Left lung (tissue), 10 donors: ENCODE data around the gene IGSF21. TPM values are rescaled to one million over a fixed set of nuclear protein-coding genes. Genes with fewer than 3 reads are reported as not detected.

Experiments used
- ATAC-seq: fragments of 200-7000 bp; cut with Tn5 transposase; one replicate; pipeline ENCODE4 v1.9.1; 2020; ENCODE audit warnings: moderate library complexity
- DNase-seq, 4 donors: peaks; one replicate each; pipeline ENCODE4 v3.0.0-alpha.2; 2013 to 2020
- H3K27ac ChIP-seq, 2 donors: fragments of 200-600 bp; sonication (generic) in 1 of 2; one replicate each; pipeline versions ENCODE4 v1.5.0 to v1.8.0; 2020 to 2021
- H3K27me3 ChIP-seq, 2 donors: fragments of 200-600 bp; sonication (generic) in 1 of 2; one replicate each; pipeline versions ENCODE4 v1.5.0 to v1.8.0; 2020 to 2021
- H3K36me3 ChIP-seq, 2 donors: fragments of 200-600 bp; sonication (generic) in 1 of 2; one replicate each; pipeline versions ENCODE4 v1.5.0 to v1.8.0; 2020 to 2021
- H3K4me1 ChIP-seq, 2 donors: fragments of 200-600 bp; one replicate each; pipeline ENCODE4 v1.8.0; 2021
- H3K4me3 ChIP-seq, 2 donors: fragments of 200-600 bp; sonication (generic) in 1 of 2; one replicate each; pipeline versions ENCODE4 v1.5.0 to v1.8.0; 2020 to 2021; ENCODE audit warnings: mild to moderate bottlenecking in 1 of 2
- H3K9me3 ChIP-seq, 2 donors: fragments of 200-600 bp; sonication (generic) in 1 of 2; one replicate each; pipeline versions ENCODE4 v1.5.0 to v1.8.0; 2020 to 2021
- CTCF ChIP-seq, 2 donors: fragments of 200-600 bp; sonication (generic) in 1 of 2; IDR thresholded peaks; one replicate each; pipeline versions ENCODE4 v1.5.0 to v1.8.0; 2021; ENCODE audit warnings: antibody characterized with exemption in 2 of 2
- intact Hi-C, 2 donors: fragments of 100-400 bp; cut with DNase I; formaldehyde crosslinking; loops; one replicate each; pipeline versions ENCODE4 v1.11.2 to v1.14.2; 2022
- polyA plus RNA-seq, 6 donors: library from polyadenylated mRNA; unstranded; fragments of 120-200 nt; gene quantifications; one replicate each; pipeline ENCODE4 v1.2.1, GENCODE V29; 2013; ENCODE audit not compliant: insufficient read length in 6 of 6
- total RNA-seq, 2 donors: library from RNA; stranded (reverse); fragmentation: NEBNext Ultra II Directional; extraction: Animal tissue kit (Norgen Biotek cat#: 25700); gene quantifications; one replicate each; pipeline ENCODE4 v1.2.1, GENCODE V29; 2021
- donor health status: DM: no; HTN: yes; CAD: no.
- donor health status: DM: no; HTN: no; CAD: no.

IGSF21 gene
- total and polyA plus RNA-seq, 8 donors = 0.14 to 1.2 (median 0.25) TPM; not detected in 2

GRCh38 chr1:18234790-18235242, 127.2 kb downstream of the IGSF21 start:
- peaks cover 0 to 20% of the 10 kb centered on the region in 2 donors for H3K9me3 ChIP-seq
- ATAC-seq (peak; percentile 64), DNase-seq (no peak)
- no peak overlapping the region for H3K27ac ChIP-seq
- H3K4me1 ChIP-seq = no peaks in the 10 kb centered on the region
- intact Hi-C loops = no loop called here
- peaks cover 0 to 42% of the 10 kb centered on the region in 2 donors for H3K27me3 ChIP-seq
- no peak overlapping the region for H3K4me3 ChIP-seq
- H3K36me3 ChIP-seq = no peaks in the 10 kb centered on the region
- peak; percentile 29 to 57 for TF ChIP-seq CTCF (IDR thresholded peaks at IDR 0.05)

GRCh38 chr1:18237371-18237770, 129.8 kb downstream of the IGSF21 start:
- Histone ChIP-seq H3K36me3 (no peaks in the 10 kb centered on the region), H3K4me3 (no peak overlapping the region), H3K4me1 (no peaks in the 10 kb centered on the region), H3K27ac (no peak overlapping the region), H3K27me3 (peaks cover 0 to 33% of the 10 kb centered on the region in 2 donors), H3K9me3 (peaks cover 0 to 5% of the 10 kb centered on the region in 2 donors)
- no peak for DNase-seq
- intact Hi-C loops = no loop called here
- TF ChIP-seq CTCF (IDR thresholded peaks at IDR 0.05) = no peak
- no peak for ATAC-seq

- ATAC-seq = no peak
Measured at GRCh38 chr1:18238190-18238589, 130.6 kb downstream of the IGSF21 start.

GRCh38 chr1:18239671-18240070, 132.1 kb downstream of the IGSF21 start:
- intact Hi-C loops = no loop called here
- Histone ChIP-seq H3K36me3 (no peaks in the 10 kb centered on the region), H3K4me1 (no peaks in the 10 kb centered on the region), H3K27me3 (peaks cover 0 to 50% of the 10 kb centered on the region in 2 donors), H3K9me3 (no peaks in the 10 kb centered on the region), H3K4me3 (no peak overlapping the region), H3K27ac (no peak overlapping the region)
- no peak for TF ChIP-seq CTCF (IDR thresholded peaks at IDR 0.05)
- no peak for ATAC-seq
- DNase-seq = no peak

More at GRCh38 chr1:18238190-18238589, 130.6 kb downstream of the IGSF21 start:
- Histone ChIP-seq H3K36me3 (no peaks in the 10 kb centered on the region), H3K9me3 (no peaks in the 10 kb centered on the region), H3K4me3 (no peak overlapping the region), H3K27ac (no peak overlapping the region), H3K4me1 (no peaks in the 10 kb centered on the region), H3K27me3 (peaks cover 0 to 39% of the 10 kb centered on the region in 2 donors)
- intact Hi-C loops = no loop called here
- no peak for TF ChIP-seq CTCF (IDR thresholded peaks at IDR 0.05)
- no peak for DNase-seq

GRCh38 chr1:18240906-18241305, 133.3 kb downstream of the IGSF21 start:
- Histone ChIP-seq H3K4me1 (no peaks in the 10 kb centered on the region), H3K27ac (no peak overlapping the region), H3K9me3 (no peaks in the 10 kb centered on the region), H3K27me3 (peaks cover 0 to 50% of the 10 kb centered on the region in 2 donors), H3K36me3 (no peaks in the 10 kb centered on the region), H3K4me3 (no peak overlapping the region)
- DNase-seq (no peak), ATAC-seq (no peak)
- intact Hi-C loops = no loop called here
- TF ChIP-seq CTCF (IDR thresholded peaks at IDR 0.05) = no peak
